HG02610 (cell line): ENCODE results near the gene MRGPRG.
"Not testable (repeated sequence)": the region's sequence is repeated elsewhere in the genome, so short reads cannot be mapped to it uniquely, and the experiment has no call there.

Experiments
- ATAC-seq: cut with Tn5 transposase; IDR thresholded peaks from one replicate; pipeline ENCODE4 v1.9.1; 2021; ENCODE audit warnings: mild to moderate bottlenecking, moderate library complexity; ENCODE audit not compliant: unreplicated experiment

The MRGPRG gene, protein sequence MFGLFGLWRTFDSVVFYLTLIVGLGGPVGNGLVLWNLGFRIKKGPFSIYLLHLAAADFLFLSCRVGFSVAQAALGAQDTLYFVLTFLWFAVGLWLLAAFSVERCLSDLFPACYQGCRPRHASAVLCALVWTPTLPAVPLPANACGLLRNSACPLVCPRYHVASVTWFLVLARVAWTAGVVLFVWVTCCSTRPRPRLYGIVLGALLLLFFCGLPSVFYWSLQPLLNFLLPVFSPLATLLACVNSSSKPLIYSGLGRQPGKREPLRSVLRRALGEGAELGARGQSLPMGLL

GRCh38 chr11:3218483-3219280 is at the start of gene MRGPRG:
TSS of gene MRGPRG (minus strand) at chr11:3218813. CDS start at chr11:3218813, 0 bp downstream.
- ATAC-seq, result no peak

- not testable (repeated sequence) for ATAC-seq
These were observed 43.9 kb upstream of the MRGPRG start for GRCh38 chr11:3262548-3262947.

GRCh38 chr11:3261831-3262230 is 43.2 kb upstream of the MRGPRG start:
- ATAC-seq, result not testable (repeated sequence)

- ATAC-seq, result not testable (repeated sequence)
These were observed 38.9 kb upstream of the MRGPRG start for GRCh38 chr11:3257509-3257908.

DNA sequence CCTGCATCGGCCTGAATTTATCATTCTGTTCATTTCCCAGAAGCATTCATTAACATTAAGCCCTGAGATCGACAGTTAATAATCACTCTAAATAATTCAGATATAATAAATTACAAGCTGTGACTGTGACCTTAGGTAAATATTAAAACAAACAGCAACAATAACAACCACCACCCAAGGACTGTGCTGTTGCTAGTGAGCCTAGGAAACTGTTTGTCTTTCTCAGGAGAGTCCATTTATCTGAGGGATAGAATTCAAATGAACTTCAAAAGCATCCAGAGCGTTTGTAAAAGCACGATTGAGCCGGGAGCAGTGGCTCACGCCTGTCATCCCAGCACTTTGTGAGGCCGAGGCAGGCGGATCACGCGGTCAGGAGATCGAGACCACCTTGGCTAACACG is 36.6 kb upstream of the MRGPRG start:
- not testable (repeated sequence) for ATAC-seq

- ATAC-seq, result not testable (repeated sequence)
These were observed 36.2 kb upstream of the MRGPRG start for GRCh38 chr11:3254773-3255172.

DNA sequence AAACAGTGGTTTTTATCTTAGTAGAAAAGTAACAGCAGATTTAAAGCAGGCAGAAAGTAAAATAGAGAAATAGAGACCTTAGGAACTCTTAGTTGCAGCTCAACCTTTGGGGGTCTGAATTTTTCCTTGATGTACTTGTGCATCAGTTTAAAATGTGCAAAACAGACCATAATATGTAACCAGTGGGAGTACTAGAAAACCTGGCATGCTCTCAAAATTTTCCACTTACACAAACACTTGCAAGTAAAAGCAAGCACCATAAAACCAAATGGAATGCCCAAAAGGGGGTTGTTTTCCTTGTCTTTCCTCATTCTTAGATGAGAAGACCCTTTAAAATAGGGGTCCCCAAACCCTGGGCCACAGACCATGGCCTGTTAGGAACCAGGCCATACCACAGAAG is 26.5 kb upstream of the MRGPRG start:
- no peak for ATAC-seq

DNA sequence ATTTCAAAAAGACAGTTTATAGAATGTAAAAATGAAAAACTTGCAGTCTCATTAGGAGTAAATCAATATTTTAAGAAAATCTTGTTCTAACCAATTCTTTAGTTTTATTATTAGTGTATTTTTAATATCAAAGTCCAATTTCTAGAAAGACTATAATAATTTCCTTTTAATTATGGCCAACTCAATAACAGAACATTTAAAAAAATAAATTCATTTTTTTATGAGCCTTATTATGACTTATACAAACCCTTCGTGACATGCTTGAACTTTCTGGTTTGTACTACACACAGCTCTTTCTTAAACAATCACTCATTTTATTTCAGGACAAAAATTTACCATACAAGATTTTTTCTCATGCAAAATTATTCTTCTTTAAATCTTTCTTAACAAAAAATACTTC is 25.3 kb upstream of the MRGPRG start:
- ATAC-seq, result no peak

GRCh38 chr11:3237119-3237518 is 18.5 kb upstream of the MRGPRG start:
- no peak for ATAC-seq

DNA sequence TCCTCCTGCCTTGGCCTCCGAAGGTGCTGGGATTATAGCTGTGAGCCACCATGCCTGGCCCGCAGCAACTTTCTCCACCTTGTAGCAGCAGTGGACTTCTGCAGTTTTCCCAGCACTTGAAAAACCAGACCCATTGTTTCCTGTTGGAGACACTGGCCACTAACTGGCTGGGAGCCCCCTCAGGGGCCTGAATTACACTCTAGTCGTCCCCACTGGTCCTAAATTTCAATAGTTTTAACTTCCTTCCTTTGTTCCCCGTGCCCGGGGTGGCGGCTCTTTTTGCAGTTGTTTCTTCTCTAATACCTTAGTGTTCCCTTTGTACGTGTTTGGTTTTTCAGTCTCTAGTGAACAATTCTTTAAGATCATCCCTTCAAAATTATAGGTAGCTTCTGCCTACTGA is 16.2 kb upstream of the MRGPRG start:
- ATAC-seq, result no peak

GRCh38 chr11:3232956-3233355 is 14.3 kb upstream of the MRGPRG start:
- ATAC-seq, result no peak

GRCh38 chr11:3231851-3232744 is 13.5 kb upstream of the MRGPRG start, which contains the start of gene MRGPRE:
TSS of gene MRGPRE (minus strand) at chr11:3232417. CDS start at chr11:3228799, 3,618 bp downstream.
- no peak for ATAC-seq

DNA sequence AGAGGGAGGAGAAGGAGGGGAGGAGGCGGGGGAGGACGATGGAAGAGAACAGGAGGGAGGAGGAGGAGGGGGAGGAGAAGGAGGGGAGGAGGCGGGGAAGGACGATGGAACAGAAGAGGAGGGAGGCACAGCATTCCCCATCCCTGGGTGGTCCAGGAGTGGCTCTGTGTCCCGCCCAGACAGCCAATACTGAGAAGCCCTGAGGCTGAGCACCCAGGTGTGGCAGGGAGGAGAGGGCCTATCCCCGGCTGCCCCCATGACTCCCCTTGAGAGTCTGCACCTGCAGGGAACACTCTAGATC is 12.9 kb upstream of the MRGPRG start:
- ATAC-seq, result no peak

DNA sequence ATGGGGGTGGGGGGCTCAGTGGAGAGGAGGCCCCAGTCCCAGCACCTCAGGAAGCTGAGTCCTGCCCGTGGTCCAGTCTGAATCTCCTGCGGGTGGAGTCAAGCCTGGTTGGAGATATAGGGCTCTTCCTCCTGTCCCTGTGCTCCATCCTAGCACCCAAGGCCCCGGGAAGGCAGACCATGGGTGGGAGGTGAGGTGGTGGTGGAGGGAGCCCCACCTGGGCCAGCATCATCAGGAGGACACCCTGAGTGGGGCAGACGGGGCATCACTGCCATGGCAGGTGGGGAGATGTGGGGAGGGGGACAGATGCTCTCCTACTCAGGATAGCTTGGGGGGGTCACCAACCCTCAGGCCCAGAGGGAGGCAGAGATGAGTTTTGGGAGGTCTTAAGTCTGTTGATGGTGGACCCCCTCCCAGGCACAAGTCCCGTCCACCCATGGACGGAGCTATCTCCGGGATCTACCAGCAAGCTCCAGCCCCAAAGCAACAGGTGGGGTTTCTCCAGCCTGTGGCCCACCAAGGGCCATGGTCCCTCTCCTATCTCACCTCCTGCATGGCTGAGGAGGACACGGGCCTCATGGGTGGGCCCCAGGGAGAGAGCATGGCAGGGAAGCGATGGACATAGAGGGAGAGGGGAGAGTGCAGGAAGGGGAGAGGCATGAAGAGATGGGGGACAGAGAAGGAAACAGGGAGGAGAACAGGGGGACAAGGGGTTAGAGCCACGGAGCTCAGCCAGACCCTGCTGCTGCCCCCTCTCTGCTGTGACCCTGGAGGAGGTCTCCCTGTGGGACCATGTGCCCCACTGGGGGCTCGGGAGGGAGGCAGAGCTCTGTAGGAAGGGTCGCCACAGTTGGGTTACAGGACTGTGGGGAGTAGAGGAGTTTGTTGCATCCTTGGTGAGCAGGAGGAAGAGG is 12.3 kb upstream of the MRGPRG start:
- ATAC-seq, result no peak

DNA sequence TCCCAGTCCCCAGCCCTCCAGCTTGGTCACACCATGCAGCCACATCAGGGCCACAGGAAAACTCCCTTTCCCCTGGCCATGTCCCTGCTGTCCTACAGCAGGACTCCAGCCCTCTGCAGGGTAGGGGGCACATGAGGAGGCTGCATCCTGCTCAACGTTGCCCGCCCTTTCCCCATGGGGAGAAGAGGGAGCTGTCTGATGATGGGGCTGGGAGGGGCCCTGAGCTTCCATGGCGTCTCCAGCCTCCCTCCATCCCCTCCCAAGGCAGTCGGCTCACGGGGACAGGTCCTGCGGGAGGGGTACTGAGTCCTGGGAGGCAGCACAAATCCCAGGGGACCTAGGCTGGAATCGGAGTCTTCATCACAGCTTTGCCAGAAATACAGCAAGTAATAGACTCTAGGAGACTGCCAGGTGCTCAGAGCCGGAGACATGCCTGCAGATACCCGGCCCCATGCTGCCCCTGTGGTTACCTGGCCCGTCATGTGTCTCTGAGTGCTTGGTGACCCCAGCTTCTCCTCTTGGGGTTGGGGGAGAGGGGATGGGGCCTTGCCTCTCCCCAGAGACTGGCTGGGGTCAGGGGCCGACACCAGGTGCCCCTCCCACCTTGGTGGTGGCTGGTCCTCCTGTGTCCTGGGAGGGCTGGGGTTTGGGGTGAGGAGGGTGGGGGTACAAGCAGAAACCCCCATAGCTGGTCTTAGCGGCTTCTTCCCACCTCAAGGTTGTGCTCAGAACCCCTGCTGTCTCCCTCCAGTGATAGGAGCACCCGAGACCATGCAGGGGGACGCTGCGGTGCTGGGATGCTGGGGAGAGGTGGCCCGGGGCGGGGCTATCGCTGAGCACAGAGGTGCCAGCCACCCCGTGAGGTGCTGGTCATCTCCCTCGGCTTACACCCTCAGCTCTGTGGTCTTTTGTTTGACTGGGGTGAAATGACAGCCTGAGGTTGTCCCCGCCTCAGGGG is 11.3 kb upstream of the MRGPRG start:
- ATAC-seq, result no peak

GRCh38 chr11:3228445-3228829 is 9.8 kb upstream of the MRGPRG start:
- ATAC-seq, result no peak

DNA sequence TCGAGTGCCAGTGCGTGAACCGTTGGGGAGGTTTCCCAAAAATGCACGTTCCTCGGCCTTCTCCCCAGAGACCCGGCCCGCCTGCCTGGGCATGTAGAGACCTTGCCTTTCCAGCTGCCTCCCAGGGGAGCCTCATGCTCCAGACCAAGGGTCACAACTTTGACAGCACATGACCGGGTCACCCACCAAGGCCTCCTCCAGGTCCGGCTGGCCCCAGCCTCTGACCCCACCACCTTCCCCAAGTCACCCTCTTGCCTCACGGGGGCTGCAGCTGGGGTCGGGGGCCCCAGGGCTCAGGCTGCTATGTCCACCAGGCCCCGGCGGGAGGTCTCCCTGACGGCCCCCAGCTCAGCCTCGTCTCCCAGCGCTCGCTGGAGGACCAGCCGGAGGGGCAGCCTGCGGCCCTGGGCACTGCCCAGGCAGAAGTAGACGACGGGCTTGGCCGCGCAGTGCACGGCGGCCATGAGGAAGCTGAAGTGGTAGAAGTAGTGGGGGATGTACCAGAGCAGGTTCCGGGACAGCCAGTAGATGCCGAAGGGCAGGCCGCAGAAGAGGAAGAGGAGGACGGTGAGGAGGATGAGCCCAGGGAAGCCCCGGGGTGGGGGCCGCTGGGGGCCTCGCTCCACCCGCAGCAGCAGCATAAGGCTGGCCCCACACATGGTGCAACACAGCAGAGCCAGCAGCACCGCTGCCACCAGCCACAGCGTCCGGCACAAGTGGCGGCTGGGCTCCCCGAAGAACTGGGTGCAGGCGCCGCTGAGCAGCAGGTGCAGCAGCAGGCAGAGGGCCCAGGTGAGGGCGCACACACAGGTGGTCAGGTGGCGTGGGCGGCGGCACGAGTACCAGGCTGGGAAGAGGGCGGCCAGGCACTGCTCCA is 9.2 kb upstream of the MRGPRG start:
- ATAC-seq, result no peak

GRCh38 chr11:3226846-3227567 is 8.4 kb upstream of the MRGPRG start:
- no peak for ATAC-seq
